H9 (cell line): ENCODE data around the gene ARFGEF3. TPM values are rescaled to one million over a fixed set of nuclear protein-coding genes. Genes with fewer than 3 reads are reported as not detected.

Source experiments
- DNase-seq: peaks from one replicate; pipeline ENCODE4 v3.0.0-alpha.2; 2017
- H2AFZ ChIP-seq: one replicate; pipeline ENCODE4 v1.6.1; 2013; ENCODE audit warnings: mild to moderate bottlenecking, low read length, control low read depth, moderate library complexity
- H2AK5ac ChIP-seq: 2 replicates; pipeline ENCODE4 v1.6.1; 2013; ENCODE audit warnings: low read length, control low read depth, mixed read lengths; ENCODE audit not compliant: insufficient read length
- H2BK120ac ChIP-seq: one replicate; pipeline ENCODE4 v1.6.1; 2013; ENCODE audit warnings: low read depth, mild to moderate bottlenecking, low read length, control low read depth, inconsistent platforms; ENCODE audit not compliant: poor library complexity, severe bottlenecking
- H2BK12ac ChIP-seq: 2 replicates; pipeline ENCODE4 v1.6.1; 2013; ENCODE audit warnings: low read length, control low read depth, mixed read lengths, low read depth; ENCODE audit not compliant: insufficient read length
- H2BK15ac ChIP-seq: 2 replicates; pipeline ENCODE4 v1.6.1; 2013; ENCODE audit warnings: low read depth, low read length, control low read depth
- H2BK20ac ChIP-seq: one replicate; pipeline ENCODE4 v1.6.1; 2013; ENCODE audit warnings: low read depth, mild to moderate bottlenecking, low read length, control low read depth, inconsistent platforms; ENCODE audit not compliant: poor library complexity, severe bottlenecking
- H2BK5ac ChIP-seq: 2 replicates; pipeline ENCODE4 v1.6.1; 2013; ENCODE audit warnings: low read length, control low read depth, mixed read lengths; ENCODE audit not compliant: insufficient read length
- H3K14ac ChIP-seq: 2 replicates; pipeline ENCODE4 v1.6.1; 2013; ENCODE audit warnings: low read length, control low read depth; ENCODE audit not compliant: insufficient read depth
- H3K18ac ChIP-seq: 2 replicates; pipeline ENCODE4 v1.6.1; 2013; ENCODE audit warnings: low read depth, mild to moderate bottlenecking, mixed read lengths, low read length, control low read depth; ENCODE audit not compliant: insufficient read length
- H3K23ac ChIP-seq: 2 replicates; pipeline ENCODE4 v1.6.1; 2013; ENCODE audit warnings: low read length, control low read depth, mixed read lengths, low read depth; ENCODE audit not compliant: insufficient read length
- H3K23me2 ChIP-seq: 2 replicates; pipeline ENCODE4 v1.6.1; 2013; ENCODE audit warnings: low read depth, mild to moderate bottlenecking, mixed read lengths, low read length, control low read depth; ENCODE audit not compliant: insufficient read length, poor library complexity, severe bottlenecking
- H3K27ac ChIP-seq: 2 replicates; pipeline ENCODE4 v1.5.1; 2013; ENCODE audit warnings: low read length, control low read depth, mixed read lengths, low read depth; ENCODE audit not compliant: insufficient read length
- H3K27me3 ChIP-seq: 2 replicates; pipeline ENCODE4 v1.6.1; 2013; ENCODE audit warnings: low read length, control low read depth, inconsistent platforms; ENCODE audit not compliant: insufficient read depth
- H3K4ac ChIP-seq: 2 replicates; pipeline ENCODE4 v1.6.1; 2013; ENCODE audit warnings: low read depth, mild to moderate bottlenecking, control low read depth, inconsistent platforms, low read length, moderate library complexity
- H3K4me1 ChIP-seq: 2 replicates; pipeline ENCODE4 v1.6.1; 2013; ENCODE audit warnings: low read length, control low read depth, inconsistent platforms; ENCODE audit not compliant: insufficient read depth
- H3K4me2 ChIP-seq: 2 replicates; pipeline ENCODE4 v1.6.1; 2013; ENCODE audit warnings: low read length, control low read depth, mixed read lengths; ENCODE audit not compliant: insufficient read length, insufficient read depth
- H3K56ac ChIP-seq: 2 replicates; pipeline ENCODE4 v1.6.1; 2013; ENCODE audit warnings: low read depth, mild to moderate bottlenecking, mixed read lengths, low read length, control low read depth; ENCODE audit not compliant: insufficient read length
- H3K79me1 ChIP-seq: 2 replicates; pipeline ENCODE4 v1.6.1; 2013; ENCODE audit warnings: low read depth, mild to moderate bottlenecking, moderate library complexity, low read length, control low read depth, inconsistent platforms; ENCODE audit not compliant: insufficient read depth, poor library complexity, severe bottlenecking
- H3K79me2 ChIP-seq: 2 replicates; pipeline ENCODE4 v1.6.1; 2013; ENCODE audit warnings: low read length, control low read depth, inconsistent platforms; ENCODE audit not compliant: insufficient read depth
- H3K9ac ChIP-seq: 2 replicates; pipeline ENCODE4 v1.6.1; 2013; ENCODE audit warnings: low read length, control low read depth, mixed read lengths; ENCODE audit not compliant: insufficient read length; ENCODE audit errors: extremely low read depth
- H3K9me3 ChIP-seq: one replicate; pipeline ENCODE4 v1.6.1; 2013; ENCODE audit warnings: low read depth, low read length, inconsistent platforms; ENCODE audit not compliant: control insufficient read depth
- H3T11ph ChIP-seq: one replicate; pipeline ENCODE4 v1.6.1; 2013; ENCODE audit warnings: mild to moderate bottlenecking, low read length, control low read depth, inconsistent platforms
- H4K20me1 ChIP-seq: one replicate; pipeline ENCODE4 v1.6.1; 2013; ENCODE audit not compliant: control insufficient read depth, insufficient read length, insufficient read depth
- H4K5ac ChIP-seq: 2 replicates; pipeline ENCODE4 v1.6.1; 2013; ENCODE audit warnings: low read depth, mild to moderate bottlenecking, mixed read lengths, low read length, control low read depth; ENCODE audit not compliant: insufficient read length
- H4K8ac ChIP-seq: replicated peaks from 2 replicates; pipeline ENCODE4 v1.6.1; 2013; ENCODE audit warnings: low read length, control low read depth, mixed read lengths, low read depth; ENCODE audit not compliant: insufficient read length
- H4K91ac ChIP-seq: 2 replicates; pipeline ENCODE4 v1.6.1; 2013; ENCODE audit warnings: low read depth, mild to moderate bottlenecking, moderate library complexity, mixed read lengths, low read length, control low read depth; ENCODE audit not compliant: insufficient read length
- H3K27ac Mint-ChIP-seq, 3 experiments: 2 replicates in 2 of 3; 3 replicates in 1 of 3; pipeline ENCODE4 v1.8.0; 2020 to 2021; ENCODE audit warnings: mixed read lengths in 3 of 3, mild to moderate bottlenecking in 1 of 3, moderate library complexity in 1 of 3
- H3K27me3 Mint-ChIP-seq: 2 replicates; pipeline ENCODE4 v1.8.0; 2021; ENCODE audit warnings: low read depth, mild to moderate bottlenecking, moderate library complexity, mixed read lengths
- H3K36me3 Mint-ChIP-seq, 3 experiments: 2 replicates in 2 of 3; 3 replicates in 1 of 3; pipeline ENCODE4 v1.8.0; 2020 to 2021; ENCODE audit warnings: low read depth in 3 of 3, mixed read lengths in 3 of 3; ENCODE audit not compliant: insufficient read depth in 1 of 3
- H3K4me1 Mint-ChIP-seq, 2 experiments: 2 replicates each; pipeline ENCODE4 v1.8.0; 2020; ENCODE audit warnings: mixed read lengths in 2 of 2
- H3K4me3 Mint-ChIP-seq, 2 experiments: 2 replicates in 1 of 2; 3 replicates in 1 of 2; pipeline ENCODE4 v1.8.0; 2020 to 2021; ENCODE audit warnings: mild to moderate bottlenecking in 2 of 2, mixed read lengths in 2 of 2, moderate library complexity in 1 of 2
- H3K9me3 Mint-ChIP-seq, 2 experiments: 2 replicates in 1 of 2; 3 replicates in 1 of 2; pipeline ENCODE4 v1.8.0; 2020; ENCODE audit warnings: mild to moderate bottlenecking in 2 of 2, mixed read lengths in 2 of 2, moderate library complexity in 1 of 2
- CTCF ChIP-seq: fragments of 200-600 bp; sonication (generic); conservative IDR thresholded peaks from 3 replicates; pipeline ENCODE4 v1.8.0; 2021; ENCODE audit warnings: antibody characterized with exemption, mild to moderate bottlenecking
- WGBS: extraction: QIAGEN DNeasy Blood & Tissue Kit; methylation state at CpG from one replicate; pipeline ENCODE4 v1.1.7; 2013; ENCODE audit warnings: missing lambda C conversion rate, low lambda C conversion rate, mixed read lengths; ENCODE audit not compliant: insufficient read length; ENCODE audit errors: extremely low coverage; 5-methylcytosine and 5-hydroxymethylcytosine counted together
- total RNA-seq: library from RNA; stranded (reverse); gene quantifications from 2 replicates; pipeline ENCODE4 v1.2.1, GENCODE V29; 2021

ARFGEF3 gene
- total RNA-seq, 1 experiment from 2014 or later = 13.7 TPM

- Histone ChIP-seq H3T11ph (no peak overlapping the region), H2AK5ac (no peak overlapping the region), H3K4me1 (no peaks in the 10 kb centered on the region; the same call in 1 of the 2 replicates), H3K4me2 (no peak overlapping the region), H4K5ac (no peak overlapping the region), H3K27me3 (no peaks in the 10 kb centered on the region), H3K79me1 (no peaks in the 10 kb centered on the region), H3K27ac (no peak overlapping the region), H3K9me3 (no peaks in the 10 kb centered on the region), H3K9ac (no peak overlapping the region), H2BK20ac (no peak overlapping the region), H2AFZ (no peak overlapping the region), H4K8ac (no peak overlapping the region), H3K23ac (no peak overlapping the region), H3K4ac (no peak overlapping the region), H3K56ac (no peak overlapping the region), H3K18ac (no peak overlapping the region), H4K91ac (no peak overlapping the region), H2BK15ac (no peak overlapping the region), H3K14ac (no peak overlapping the region), H2BK120ac (no peak overlapping the region), H4K20me1 (no peaks in the 10 kb centered on the region), H3K79me2 (no peaks in the 10 kb centered on the region), H3K23me2 (no peaks in the 10 kb centered on the region), H2BK12ac (no peak overlapping the region), H2BK5ac (no peak overlapping the region)
- Mint-ChIP-seq H3K4me3 (no peak overlapping the region), H3K9me3 (no peaks in the 10 kb centered on the region), H3K36me3 (peaks cover 8 to 29% (median 19%) of the 10 kb centered on the region in 3 experiments), H3K27ac (peak overlapping the region in 1 of 3 experiments; percentile 17; a peak in 1 of 7 replicates), H3K4me1 (peaks cover 16 to 17% of the 10 kb centered on the region in 2 experiments), H3K27me3 (no peaks in the 10 kb centered on the region)
- peak; percentile 57 for TF ChIP-seq CTCF
- peak; percentile 55 for DNase-seq
- WGBS = no CpG with 5 or more reads among the region's 6 CpGs
Observed at GRCh38 chr6:138289739-138290138, 128.0 kb downstream of the ARFGEF3 start.
